Nephron progenitor cell (in vitro differentiated cells): Measurements from ENCODE around the gene ARHGAP25.

Experiments used
- DNase-seq: peaks from one replicate; pipeline ENCODE4 v3.0.0; 2021
- H3K27ac Mint-ChIP-seq: 2 replicates; pipeline ENCODE4 v1.8.0; 2021; ENCODE audit warnings: mild to moderate bottlenecking, moderate library complexity, mixed read lengths
- H3K27me3 Mint-ChIP-seq: 2 replicates; pipeline ENCODE4 v1.8.0; 2021; ENCODE audit warnings: mild to moderate bottlenecking, low read depth, mixed read lengths; ENCODE audit not compliant: poor library complexity
- H3K36me3 Mint-ChIP-seq: 2 replicates; pipeline ENCODE4 v1.8.0; 2021; ENCODE audit warnings: low read depth, mixed read lengths
- H3K4me1 Mint-ChIP-seq: 2 replicates; pipeline ENCODE4 v1.8.0; 2021; ENCODE audit warnings: mixed read lengths
- H3K4me3 Mint-ChIP-seq: 2 replicates; pipeline ENCODE4 v1.8.0; 2021; ENCODE audit warnings: mild to moderate bottlenecking, moderate library complexity, mixed read lengths
- H3K9me3 Mint-ChIP-seq: 2 replicates; pipeline ENCODE4 v1.8.0; 2021; ENCODE audit warnings: mild to moderate bottlenecking, moderate library complexity, mixed read lengths
- CTCF ChIP-seq: fragments of 200-600 bp; sonication (generic); IDR thresholded peaks from 2 replicates; pipeline ENCODE4 v1.5.0; 2021; ENCODE audit warnings: antibody characterized with exemption

The ARHGAP25 gene

GRCh38 chr2:68745006-68745405 is 10.4 kb downstream of the ARHGAP25 start:
- no peak for TF ChIP-seq CTCF
- DNase-seq: no peak
- Mint-ChIP-seq H3K4me1 (no peaks in the 10 kb centered on the region), H3K27me3 (peaks cover 4% of the 10 kb centered on the region), H3K36me3 (no peaks in the 10 kb centered on the region), H3K27ac (no peak overlapping the region), H3K4me3 (no peak overlapping the region), H3K9me3 (no peaks in the 10 kb centered on the region)

- Mint-ChIP-seq H3K27ac (no peak overlapping the region), H3K4me3 (no peak overlapping the region), H3K27me3 (no peaks in the 10 kb centered on the region), H3K36me3 (no peaks in the 10 kb centered on the region), H3K9me3 (no peaks in the 10 kb centered on the region), H3K4me1 (no peaks in the 10 kb centered on the region)
- no peak for DNase-seq
- TF ChIP-seq CTCF: no peak
Observed at GRCh38 chr2:68746408-68746807, 11.8 kb downstream of the ARHGAP25 start.

- no peak for DNase-seq
- H3K9me3 Mint-ChIP-seq: no peaks in the 10 kb centered on the region
- H3K27me3 Mint-ChIP-seq: no peaks in the 10 kb centered on the region
- TF ChIP-seq CTCF: no peak
- peak overlapping the region; percentile 18 for H3K27ac Mint-ChIP-seq
- H3K4me3 Mint-ChIP-seq: no peak overlapping the region
- H3K4me1 Mint-ChIP-seq: no peaks in the 10 kb centered on the region
- H3K36me3 Mint-ChIP-seq: no peaks in the 10 kb centered on the region
Observed at GRCh38 chr2:68747413-68747812, 12.8 kb downstream of the ARHGAP25 start.

- H3K9me3 Mint-ChIP-seq: no peaks in the 10 kb centered on the region
- no peaks in the 10 kb centered on the region for H3K36me3 Mint-ChIP-seq
- H3K27ac Mint-ChIP-seq: peak overlapping the region; percentile 18
- no peak overlapping the region for H3K4me3 Mint-ChIP-seq
- no peaks in the 10 kb centered on the region for H3K4me1 Mint-ChIP-seq
- no peak for DNase-seq
- no peak for TF ChIP-seq CTCF
- H3K27me3 Mint-ChIP-seq: no peaks in the 10 kb centered on the region
Observed at GRCh38 chr2:68747900-68748299, 13.3 kb downstream of the ARHGAP25 start.

- H3K27me3 Mint-ChIP-seq: peaks cover 6% of the 10 kb centered on the region
- no peaks in the 10 kb centered on the region for H3K36me3 Mint-ChIP-seq
- no peaks in the 10 kb centered on the region for H3K4me1 Mint-ChIP-seq
Observed at GRCh38 chr2:68748568-68748967, 14.0 kb downstream of the ARHGAP25 start.

More at GRCh38 chr2:68748568-68748967, 14.0 kb downstream of the ARHGAP25 start:
- no peak overlapping the region for H3K27ac Mint-ChIP-seq
- no peak for TF ChIP-seq CTCF
- no peaks in the 10 kb centered on the region for H3K9me3 Mint-ChIP-seq
- DNase-seq: no peak
- no peak overlapping the region for H3K4me3 Mint-ChIP-seq
